Stimulated activated CD8-positive, alpha-beta memory T cell treated with anti-CD3 and anti-CD28 coated beads, Interleukin-12 subunit alpha, Interleukin-12 subunit beta, amount 100 ng/mL, for 24 hours (primary cell): ENCODE data around the gene MRPL52.
"Not testable (repeated sequence)": the region's sequence is repeated elsewhere in the genome, so short reads cannot be mapped to it uniquely, and the experiment has no call there.

Experiments
- DNase-seq: peaks from one replicate; pipeline ENCODE4 v3.0.0-alpha.2; 2020; ENCODE audit errors: extremely low read depth

MRPL52 gene

GRCh38 chr14:22837750-22838538, 8.3 kb downstream of the MRPL52 start:
- DNase-seq, result no peak

- no peak for DNase-seq
Observed at GRCh38 chr14:22838631-22839041, 8.9 kb downstream of the MRPL52 start.

- DNase-seq, result no peak
Observed at GRCh38 chr14:22839159-22839779, 9.6 kb downstream of the MRPL52 start.

GRCh38 chr14:22841311-22841710, 11.6 kb downstream of the MRPL52 start:
- DNase-seq, result no peak

- no peak for DNase-seq
Observed at GRCh38 chr14:22841769-22842168, 12.1 kb downstream of the MRPL52 start.

GRCh38 chr14:22842211-22843122, 12.8 kb downstream of the MRPL52 start:
- no peak for DNase-seq

- DNase-seq, result no peak
Observed at GRCh38 chr14:22843123-22843925, 13.6 kb downstream of the MRPL52 start.

GRCh38 chr14:22844221-22845102, 14.8 kb downstream of the MRPL52 start:
- DNase-seq, result no peak

- no peak for DNase-seq
Observed at GRCh38 chr14:22845103-22845394, 15.4 kb downstream of the MRPL52 start.

- DNase-seq, result no peak
Observed at GRCh38 chr14:22845821-22846625, 16.3 kb downstream of the MRPL52 start.

- DNase-seq, result no peak
Observed at GRCh38 chr14:22846811-22847307, 17.2 kb downstream of the MRPL52 start.

GRCh38 chr14:22847661-22848341, 18.1 kb downstream of the MRPL52 start:
- no peak for DNase-seq

GRCh38 chr14:22848351-22849164, 18.9 kb downstream of the MRPL52 start:
- DNase-seq, result no peak

- no peak for DNase-seq
Observed at GRCh38 chr14:22849212-22849819, 19.6 kb downstream of the MRPL52 start.

- no peak for DNase-seq
Observed at GRCh38 chr14:22850944-22851764, 21.5 kb downstream of the MRPL52 start.

- DNase-seq, result not testable (repeated sequence)
Observed at GRCh38 chr14:22852178-22852577, 22.5 kb downstream of the MRPL52 start.

- DNase-seq, result no peak
Observed at GRCh38 chr14:22852599-22852939, 22.9 kb downstream of the MRPL52 start.
